IMR-90 (cell line): ENCODE data around the gene NMT1. TPM values are rescaled to one million over a fixed set of nuclear protein-coding genes. Genes with fewer than 3 reads are reported as not detected.

Experiments used
- CEBPB ChIP-seq: IDR thresholded peaks from 2 replicates; pipeline ENCODE4 v1.6.1; 2012; ENCODE audit warnings: low read depth, low read length, improper control_type of control experiment
- MAFK ChIP-seq: IDR thresholded peaks from 2 replicates; pipeline ENCODE4 v1.6.1; 2012; ENCODE audit warnings: low read depth, low read length, improper control_type of control experiment
- NFE2L2 ChIP-seq: fragments of 150-350 bp; IDR thresholded peaks from 2 replicates; pipeline ENCODE4 v1.6.1; 2016; ENCODE audit warnings: low read depth, mild to moderate bottlenecking, low read length
- POLR2A ChIP-seq: IDR thresholded peaks from 2 replicates; pipeline ENCODE4 v1.6.1; 2012; ENCODE audit warnings: mild to moderate bottlenecking, low read depth, low read length
- RAD21 ChIP-seq: IDR thresholded peaks from 2 replicates; pipeline ENCODE4 v1.6.1; 2012; ENCODE audit warnings: low read length, improper control_type of control experiment
- RCOR1 ChIP-seq: IDR thresholded peaks from 2 replicates; pipeline ENCODE4 v1.6.1; 2012; ENCODE audit warnings: mild to moderate bottlenecking, low read length, improper control_type of control experiment; ENCODE audit not compliant: insufficient replicate concordance
- polyA plus RNA-seq, 3 experiments: library from polyadenylated mRNA; depleted of rRNA; stranded (reverse); fragments of >200 nt; gene quantifications; 2 replicates each; pipeline ENCODE4 v1.2.3, GENCODE V29; 2012; ENCODE audit warnings: low replicate concordance in 1 of 3
- total RNA-seq: library from RNA; depleted of rRNA; stranded (reverse); fragments of >200 nt; gene quantifications from 2 replicates; pipeline ENCODE4 v1.2.3, GENCODE V29; 2012
- TF ChIP-seq, protein P1 (sequence below): fragments of 150-350 bp; IDR thresholded peaks from 2 replicates; pipeline ENCODE4 v1.6.1; 2016; ENCODE audit warnings: low read depth, mild to moderate bottlenecking, low read length, moderate library complexity, borderline replicate concordance

NMT1 gene
- total and polyA plus RNA-seq, 2 of the 4 experiments (the other 2 are of a cell fraction), result 38.0 to 60.6 TPM

DNA sequence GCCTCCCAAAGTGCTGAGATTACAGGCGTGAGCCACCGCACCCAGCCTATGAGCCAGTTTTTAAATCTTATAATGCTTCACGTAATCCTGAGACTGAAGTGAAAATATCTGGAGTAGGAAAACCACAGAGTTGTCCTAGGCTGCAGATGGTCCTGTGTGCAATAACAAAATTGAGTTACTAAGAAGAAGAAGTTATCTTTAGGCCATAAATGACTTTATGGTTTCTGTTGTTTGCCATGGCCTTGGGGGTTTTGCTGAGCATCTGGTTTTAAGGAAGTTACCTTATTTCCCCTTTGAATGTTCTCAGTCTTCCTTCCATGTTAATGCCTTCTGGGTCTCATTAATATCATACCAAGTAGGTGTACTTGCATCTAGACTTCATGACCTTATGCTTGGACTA lies 16.5 kb downstream of the NMT1 start (continued):
- TF ChIP-seq, protein P1, sequence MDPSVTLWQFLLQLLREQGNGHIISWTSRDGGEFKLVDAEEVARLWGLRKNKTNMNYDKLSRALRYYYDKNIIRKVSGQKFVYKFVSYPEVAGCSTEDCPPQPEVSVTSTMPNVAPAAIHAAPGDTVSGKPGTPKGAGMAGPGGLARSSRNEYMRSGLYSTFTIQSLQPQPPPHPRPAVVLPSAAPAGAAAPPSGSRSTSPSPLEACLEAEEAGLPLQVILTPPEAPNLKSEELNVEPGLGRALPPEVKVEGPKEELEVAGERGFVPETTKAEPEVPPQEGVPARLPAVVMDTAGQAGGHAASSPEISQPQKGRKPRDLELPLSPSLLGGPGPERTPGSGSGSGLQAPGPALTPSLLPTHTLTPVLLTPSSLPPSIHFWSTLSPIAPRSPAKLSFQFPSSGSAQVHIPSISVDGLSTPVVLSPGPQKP, result no peak
- TF ChIP-seq NFE2L2 (no peak), RAD21 (no peak), CEBPB (no peak), MAFK (no peak), RCOR1 (no peak), POLR2A (no peak)
